Measurements from ENCODE around the gene RPL36A.

The RPL36A gene

GRCh38 chrX:101442085-101442484 lies 51.3 kb downstream of the RPL36A start:
- Histone ChIP-seq H3K9me3 (ENCODE audit: control insufficient read depth, low read length) (no peaks in the 10 kb centered on the region), H3K4me1 (ENCODE audit: control insufficient read depth, insufficient read depth, low read length, poor library complexity, severe bottlenecking) (no peaks in the 10 kb centered on the region), H3K36me3 (ENCODE audit: control insufficient read depth, insufficient read depth, low read length) (peaks cover 21% of the 10 kb centered on the region), H3K27ac (ENCODE audit: low read depth, low read length, severe bottlenecking) (no peak overlapping the region), H3K4me3 (ENCODE audit: extremely low read depth, insufficient read depth, low read length, poor library complexity, severe bottlenecking) (no peak overlapping the region)
- WGBS, 2 experiments (ENCODE audit: insufficient coverage in 2 of 2) = no CpG with 5 or more reads among the region's 2 CpGs

Data from mesodermal cell (in vitro differentiated cells).